CD1c-positive myeloid dendritic cell (primary cell): ENCODE measurements around the gene HTR3C.
"Not testable (repeated sequence)": the region's sequence is repeated elsewhere in the genome, so short reads cannot be mapped to it uniquely, and the experiment has no call there.

Experiments
- DNase-seq: peaks from one replicate; pipeline ENCODE4 v3.0.0-alpha.2; 2016; ENCODE audit errors: extremely low spot score

HTR3C gene

DNA sequence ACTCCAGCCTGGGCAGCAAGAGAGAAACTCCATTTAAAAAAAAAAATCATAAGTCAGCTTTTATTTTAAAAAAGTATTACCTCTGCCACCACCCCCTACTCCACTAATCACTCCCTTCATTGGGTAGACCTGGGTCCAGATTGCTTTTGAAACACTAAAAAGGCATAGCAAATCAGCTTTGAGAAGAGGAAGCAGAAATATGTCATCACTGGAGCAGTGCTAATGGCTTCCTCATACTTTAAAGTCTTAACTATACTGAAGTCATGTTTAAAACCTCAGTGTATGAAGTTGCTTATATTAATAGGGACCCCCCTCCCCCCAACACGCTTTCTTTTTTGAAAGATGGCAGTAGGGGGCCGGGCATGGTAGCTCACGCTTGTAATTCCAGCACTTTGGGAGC is 22.3 kb upstream of the HTR3C start:
- peak; percentile 9 for DNase-seq

DNA sequence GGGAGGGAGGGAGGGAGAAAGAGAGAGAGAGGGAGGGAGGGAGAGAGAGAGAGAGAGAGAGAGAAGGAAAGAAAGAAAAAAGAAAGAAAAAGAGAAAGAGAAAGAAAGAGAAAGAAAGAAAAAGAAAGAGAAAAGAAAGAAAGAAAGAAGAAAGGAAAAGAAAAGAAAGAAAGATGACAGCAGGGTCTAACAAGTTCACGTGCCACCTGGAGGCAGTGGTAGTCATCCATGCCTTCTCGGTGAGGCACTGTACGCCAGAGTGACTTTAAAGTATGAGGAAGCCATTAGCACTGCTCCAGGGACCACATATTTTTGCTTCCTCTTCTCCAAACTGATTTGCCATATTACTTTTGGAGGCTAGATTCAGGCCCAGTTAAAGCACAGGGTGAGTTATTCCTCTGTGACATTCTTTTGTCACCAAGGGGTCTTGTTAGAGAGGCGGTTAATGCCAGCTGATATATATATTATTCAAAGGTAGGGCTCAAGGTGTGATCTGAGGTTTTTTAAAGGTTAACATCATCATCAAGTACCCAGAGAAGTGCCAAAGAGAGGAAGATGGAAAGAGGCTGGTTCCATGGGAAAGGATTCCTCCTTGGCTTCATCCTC is 21.6 kb upstream of the HTR3C start, which contains the start of gene HTR3D:
Gene HTR3D (plus strand): TSS at position 556 of the 606 bp plus-strand sequence. CDS start 0 bp downstream, at position 556.
- no peak for DNase-seq

DNA sequence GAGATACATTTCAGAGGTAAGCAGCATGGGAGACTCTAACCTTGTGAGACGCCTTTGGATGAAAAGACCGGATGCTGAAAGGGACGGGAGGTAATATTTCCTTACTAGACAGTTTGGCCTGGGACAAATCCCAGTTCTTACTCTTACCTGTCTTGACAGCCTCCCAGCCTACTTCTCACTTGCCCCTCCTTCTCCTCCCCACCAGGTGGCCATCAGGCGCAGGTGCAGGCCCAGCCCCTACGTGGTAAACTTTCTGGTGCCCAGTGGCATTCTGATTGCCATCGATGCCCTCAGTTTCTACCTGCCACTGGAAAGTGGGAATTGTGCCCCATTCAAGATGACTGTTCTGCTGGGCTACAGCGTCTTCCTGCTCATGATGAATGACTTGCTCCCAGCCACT is 15.0 kb upstream of the HTR3C start:
- DNase-seq, result no peak

DNA sequence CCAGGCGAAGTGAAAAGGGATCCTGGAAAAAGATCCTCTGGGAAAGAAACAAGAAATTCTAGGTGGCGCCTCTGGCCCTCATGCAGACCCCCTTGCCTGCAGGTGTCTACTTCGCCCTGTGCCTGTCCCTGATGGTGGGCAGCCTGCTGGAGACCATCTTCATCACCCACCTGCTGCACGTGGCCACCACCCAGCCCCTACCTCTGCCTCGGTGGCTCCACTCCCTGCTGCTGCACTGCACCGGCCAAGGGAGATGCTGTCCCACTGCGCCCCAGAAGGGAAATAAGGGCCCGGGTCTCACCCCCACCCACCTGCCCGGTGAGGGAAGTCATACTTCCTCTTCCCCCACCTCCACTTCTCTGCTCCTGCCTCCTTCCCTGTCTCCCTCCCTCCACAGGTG is 14.5 kb upstream of the HTR3C start:
- not testable (repeated sequence) for DNase-seq

DNA sequence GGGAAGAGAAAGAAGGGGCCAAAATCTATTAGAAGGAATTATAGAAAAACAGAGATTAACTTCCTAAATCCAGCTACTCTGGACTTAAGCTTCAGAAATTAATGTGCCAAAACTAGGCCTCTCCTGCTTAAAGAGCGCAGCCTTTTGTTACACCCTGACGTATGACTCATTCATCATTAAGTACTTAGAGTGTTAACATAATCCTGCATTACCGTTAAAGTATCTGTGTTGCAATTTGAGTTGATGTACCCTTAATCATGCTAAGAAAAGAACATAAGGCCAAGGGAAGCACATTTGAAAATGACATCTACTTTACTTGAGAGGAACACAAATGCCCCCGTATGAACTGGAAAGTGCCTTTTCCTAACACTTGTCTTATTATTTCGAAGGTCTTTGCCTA is 13.4 kb upstream of the HTR3C start:
- DNase-seq, result no peak

DNA sequence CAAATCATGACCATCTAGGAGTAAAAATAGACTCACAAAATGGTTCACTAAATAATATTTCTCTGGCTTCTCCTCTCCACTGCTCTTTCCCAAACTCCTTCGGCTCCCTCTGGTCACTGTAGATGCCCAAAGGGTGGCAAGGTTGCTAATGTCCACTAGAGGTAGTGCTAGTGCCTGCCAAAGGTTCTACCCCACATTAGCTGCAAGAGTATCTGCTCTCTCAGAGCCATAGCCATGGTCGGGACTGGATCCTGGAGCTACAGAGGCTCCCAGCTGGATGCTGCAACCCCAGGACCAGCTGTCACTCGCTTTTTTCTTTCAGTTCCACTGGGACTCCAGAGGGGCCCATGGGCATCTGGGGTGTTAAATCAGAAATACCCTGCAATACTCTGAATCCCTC is 12.8 kb upstream of the HTR3C start:
- DNase-seq, result no peak

DNA sequence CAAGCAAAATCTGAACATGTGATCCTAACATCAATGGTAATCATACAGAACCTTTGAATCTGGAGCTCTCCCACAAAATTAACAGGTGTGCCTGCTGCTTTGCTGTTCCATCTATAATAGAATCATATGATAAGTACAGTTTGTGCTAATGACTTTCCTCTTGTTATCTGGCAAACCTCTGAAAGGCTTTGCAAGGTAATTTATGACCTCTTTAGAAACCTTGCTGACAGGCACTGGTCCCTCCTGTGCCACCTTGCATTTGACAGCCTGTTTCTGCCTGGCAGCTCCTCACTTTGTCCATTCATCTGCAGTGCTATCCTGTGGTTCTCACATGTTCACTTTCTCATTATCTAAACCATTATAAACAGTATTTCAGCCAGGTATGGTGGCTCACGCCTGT is 10.2 kb upstream of the HTR3C start:
- DNase-seq, result no peak

DNA sequence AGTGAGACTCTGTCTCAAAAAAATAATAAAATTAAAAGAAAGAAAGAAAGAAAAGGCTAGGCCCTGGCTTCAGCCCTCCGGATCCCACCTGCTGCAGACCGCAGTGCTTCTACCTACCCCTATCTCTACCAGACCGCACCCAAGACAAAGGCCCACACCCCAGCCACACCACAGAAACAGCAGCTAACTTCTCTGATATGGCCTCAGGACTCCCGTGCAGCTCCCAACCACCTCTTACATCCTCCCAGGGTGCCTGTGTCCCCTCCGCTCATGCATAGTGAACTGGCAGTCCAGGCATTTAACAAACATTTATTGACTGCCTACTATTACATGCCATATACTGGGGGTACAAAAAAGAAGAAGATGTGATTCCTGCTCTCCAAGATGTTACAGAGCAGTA is 6.9 kb upstream of the HTR3C start:
- no peak for DNase-seq

DNA sequence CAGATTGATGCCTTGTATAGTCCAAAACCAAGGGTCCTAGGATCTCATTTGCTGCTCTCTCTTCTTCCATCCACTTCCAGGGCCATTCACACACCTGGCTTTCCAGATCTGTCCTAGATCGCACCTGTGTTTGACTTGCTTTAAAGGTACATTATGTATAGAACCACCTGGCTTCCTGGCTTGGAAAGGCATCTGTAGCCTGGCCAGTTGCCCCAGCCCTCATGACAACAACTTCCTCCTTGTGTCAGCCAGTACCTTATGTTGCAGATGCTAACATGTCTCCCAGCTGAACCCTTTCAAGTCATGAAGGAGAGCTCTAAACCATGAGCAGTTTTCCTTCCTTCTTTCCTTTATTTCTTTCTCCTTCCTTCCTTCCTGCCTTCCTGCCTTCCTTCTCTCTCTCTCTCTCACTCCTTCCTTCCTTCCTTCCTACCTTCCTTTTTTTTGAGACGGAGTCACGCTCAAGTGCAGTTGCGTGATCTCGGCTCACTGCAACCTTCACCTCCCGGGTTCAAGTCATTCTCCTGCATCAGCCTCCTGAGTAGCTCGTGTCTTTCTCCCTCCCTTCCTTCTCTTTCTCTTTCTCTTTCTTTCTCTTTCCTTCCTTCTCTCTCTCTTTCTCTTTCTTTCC is 2.5 kb upstream of the HTR3C start:
- DNase-seq, result no peak

DNA sequence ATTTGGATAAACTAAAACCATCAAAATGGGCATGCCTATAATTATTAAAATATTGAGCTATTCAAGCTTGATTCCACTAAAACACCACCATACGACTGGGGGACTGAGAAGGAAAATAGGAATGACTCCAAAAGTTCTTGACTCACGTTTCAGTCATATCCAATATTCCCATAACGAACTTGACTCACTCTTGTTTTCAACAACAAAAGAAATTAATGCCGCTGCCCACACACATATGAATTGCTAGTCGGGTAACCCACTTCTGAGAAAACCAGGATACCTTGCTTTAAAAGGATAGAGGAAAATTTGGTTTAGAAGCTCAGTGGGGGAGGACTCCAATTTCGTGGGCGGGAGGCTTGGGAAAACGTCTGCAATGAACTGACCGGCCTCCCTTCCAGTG is 5.2 kb downstream of the HTR3C start:
- DNase-seq, result no peak

DNA sequence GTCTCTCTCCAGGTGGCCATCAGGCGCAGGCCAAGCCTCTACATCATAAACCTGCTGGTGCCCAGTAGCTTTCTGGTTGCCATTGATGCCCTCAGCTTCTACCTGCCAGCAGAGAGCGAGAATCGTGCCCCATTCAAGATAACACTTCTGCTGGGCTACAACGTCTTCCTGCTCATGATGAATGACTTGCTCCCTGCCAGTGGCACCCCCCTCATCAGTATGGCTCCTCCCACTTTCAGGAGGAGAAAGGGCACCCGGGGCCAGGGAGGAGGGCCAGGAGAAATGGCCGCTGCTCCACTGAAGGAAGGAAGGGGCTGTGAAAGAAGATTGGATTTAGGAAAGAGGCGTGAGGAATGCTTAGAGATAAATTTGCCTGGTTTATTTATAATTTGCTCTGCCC is 6.6 kb downstream of the HTR3C start:
- DNase-seq, result no peak

DNA sequence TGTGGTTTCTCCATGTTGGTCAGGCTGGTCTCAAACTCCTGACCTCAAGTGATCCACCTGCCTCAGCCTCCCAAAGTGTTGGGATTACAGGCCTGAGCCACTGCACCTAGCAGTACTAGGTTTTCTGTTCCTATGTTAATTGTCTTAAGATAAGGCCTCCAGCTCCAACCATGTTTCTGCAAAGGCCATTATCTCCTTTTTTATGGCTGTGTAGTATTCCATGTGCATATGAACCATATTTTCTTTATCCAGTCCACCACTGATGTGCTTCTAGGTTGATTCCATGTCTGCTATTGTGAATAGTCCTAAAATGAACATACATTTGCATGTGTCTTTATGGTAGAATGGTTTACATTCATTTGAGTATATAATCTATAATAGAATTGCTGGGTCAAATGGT is 9.8 kb downstream of the HTR3C start:
- no peak for DNase-seq

DNA sequence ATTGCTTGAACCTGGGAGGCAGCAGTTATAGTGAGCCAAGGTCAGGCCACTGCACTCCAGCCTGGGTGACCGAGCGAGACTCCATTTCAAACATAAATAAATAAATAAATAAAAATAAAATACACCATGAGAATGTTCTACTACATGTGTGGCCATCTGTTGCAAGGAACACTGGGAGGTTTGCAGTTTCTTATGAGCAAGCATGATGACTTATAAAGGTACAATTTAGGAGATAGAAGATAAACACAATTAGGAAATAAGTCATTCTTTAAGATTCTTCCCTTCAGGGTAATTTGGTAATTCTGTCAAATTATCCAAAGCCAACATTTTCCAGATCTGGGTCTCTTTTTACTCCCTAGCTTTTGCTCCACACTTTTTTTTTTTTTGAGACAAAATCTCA is 13.4 kb downstream of the HTR3C start:
- no peak for DNase-seq

DNA sequence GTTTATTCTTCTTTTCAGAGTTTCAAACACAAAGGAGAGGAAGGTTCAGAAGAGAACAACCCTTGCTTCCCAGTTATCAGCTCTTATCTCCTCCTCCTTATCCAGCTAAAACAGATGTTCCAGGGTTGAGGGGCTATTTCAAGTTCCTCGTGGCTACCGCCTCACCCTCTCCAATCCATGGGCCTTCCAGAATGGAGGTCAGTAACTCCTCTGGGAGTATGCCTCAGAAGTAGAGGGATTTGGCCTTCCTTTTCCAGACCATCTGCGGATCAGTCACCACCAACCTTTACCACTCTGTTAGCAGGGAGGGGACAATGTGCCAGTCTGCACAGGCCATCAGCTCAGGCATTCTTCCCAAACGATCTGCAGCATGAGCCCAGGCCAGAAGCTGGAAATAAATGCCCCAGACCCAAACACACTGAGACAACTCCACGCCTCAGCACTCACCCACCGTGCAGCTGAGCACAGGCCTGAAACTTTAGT is 14.8 kb downstream of the HTR3C start:
- no peak for DNase-seq

DNA sequence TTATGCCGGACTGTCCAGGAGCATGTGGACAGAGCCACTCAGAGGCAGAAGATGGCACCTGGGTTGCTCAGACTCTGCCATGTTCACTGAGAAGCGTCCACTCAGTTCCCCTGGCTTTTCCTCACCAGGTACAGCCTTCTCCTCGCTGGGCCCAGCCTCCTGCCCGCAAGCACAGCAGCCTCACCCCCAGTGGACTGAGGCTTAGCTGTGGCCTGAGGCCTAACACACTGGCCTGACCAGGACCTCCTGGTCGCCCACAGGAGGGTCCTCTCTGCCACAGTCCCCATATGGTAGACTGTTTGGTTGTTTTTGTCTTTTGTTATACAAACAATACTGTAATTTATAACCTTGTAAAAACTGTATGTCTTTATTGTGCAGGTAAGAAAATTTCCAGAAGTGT is 15.5 kb downstream of the HTR3C start:
- DNase-seq, result no peak

DNA sequence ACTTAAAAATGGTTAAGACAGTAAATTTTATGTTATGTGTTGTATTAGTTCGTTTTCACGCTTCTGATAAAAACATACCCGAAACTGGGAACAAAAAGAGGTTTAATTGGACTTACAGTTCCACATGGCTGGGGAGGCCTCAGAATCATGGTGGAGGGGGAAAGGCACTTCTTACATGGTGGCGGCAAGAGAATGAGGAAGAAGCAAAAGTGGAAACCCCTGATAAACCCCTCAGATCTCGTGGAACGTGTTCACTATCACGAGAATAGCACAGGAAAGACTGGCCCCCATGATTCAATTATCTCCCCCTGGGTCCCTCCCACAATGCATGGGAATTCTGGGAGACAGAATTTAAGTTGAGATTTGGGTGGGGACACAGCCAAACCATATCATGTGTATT is 18.3 kb downstream of the HTR3C start:
- not testable (repeated sequence) for DNase-seq

DNA sequence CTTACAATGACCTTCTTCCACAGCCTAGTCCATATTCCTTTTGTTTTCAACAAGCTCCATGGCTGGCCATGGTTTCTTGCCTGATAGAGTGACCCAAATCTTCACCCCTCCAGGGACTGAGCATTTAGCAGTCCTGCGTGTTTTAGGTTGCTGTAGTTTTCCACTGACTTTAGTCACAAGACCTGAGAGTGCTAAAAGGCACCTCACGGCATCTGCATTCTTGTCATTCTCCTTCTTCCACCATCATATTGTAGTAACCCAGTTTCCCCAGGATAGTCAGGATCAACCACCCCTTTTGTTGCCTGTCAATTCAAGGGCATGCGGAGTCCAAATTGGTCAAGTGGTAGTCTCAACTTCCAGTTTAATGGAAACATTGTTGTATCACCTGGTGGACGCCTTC is 20.8 kb downstream of the HTR3C start:
- DNase-seq, result no peak

DNA sequence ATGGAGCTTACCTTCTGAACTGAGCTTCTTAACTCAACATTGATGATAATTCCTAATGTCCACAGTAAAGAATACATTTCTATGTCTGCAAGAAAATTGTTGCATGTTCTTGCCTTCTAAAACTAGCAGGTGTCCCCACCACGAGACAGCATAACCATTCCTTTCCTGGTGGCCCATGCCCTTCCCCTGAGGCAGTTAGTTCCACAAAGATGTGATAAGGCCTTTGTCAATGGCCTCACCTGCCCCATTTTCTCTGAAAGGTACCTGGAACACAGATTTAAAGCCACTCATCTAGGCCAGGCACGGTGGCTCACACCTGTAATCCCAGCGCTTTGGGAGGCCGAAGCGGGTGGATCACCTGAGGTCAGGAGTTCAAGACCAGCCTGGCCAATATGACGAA is 23.1 kb downstream of the HTR3C start:
- DNase-seq, result no peak

DNA sequence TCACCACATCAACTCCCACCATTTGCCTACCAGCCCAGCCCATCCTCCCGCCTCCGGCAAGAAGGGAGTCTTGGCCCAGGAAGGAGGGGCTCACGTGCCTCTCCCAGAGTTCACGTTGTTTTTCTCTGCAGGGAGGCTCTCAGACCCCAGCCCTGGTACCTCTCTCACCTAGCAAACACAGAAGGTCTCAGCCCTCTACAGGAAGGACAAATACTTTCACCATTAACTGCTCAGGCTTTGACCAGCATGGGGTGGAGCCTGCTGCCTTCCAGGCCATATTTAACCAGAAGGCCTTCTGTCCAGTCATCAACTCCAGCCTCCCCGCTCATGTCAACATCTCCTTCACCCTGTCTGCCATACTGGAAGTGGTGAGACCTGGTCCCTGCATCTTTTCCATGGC is 25.0 kb downstream of the HTR3C start:
- DNase-seq, result no peak

DNA sequence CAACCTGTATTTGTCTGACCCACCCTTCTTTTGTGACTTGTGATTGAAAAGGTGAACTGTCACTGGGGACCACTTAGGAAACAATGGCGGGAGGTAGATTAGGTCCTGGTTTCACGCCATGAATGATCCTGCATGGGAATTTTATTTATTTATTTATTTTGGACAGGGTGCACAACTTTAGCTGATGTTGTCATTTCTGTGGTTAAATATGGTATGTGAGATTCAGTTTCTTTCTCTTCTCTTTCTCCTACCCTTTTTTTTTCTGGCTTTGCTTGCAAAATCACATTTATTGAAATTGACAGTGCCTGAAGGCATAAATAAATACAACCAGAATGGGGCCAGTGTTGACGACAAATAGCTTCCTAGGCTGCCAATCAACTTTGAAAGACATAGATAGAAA is 26.0 kb downstream of the HTR3C start:
- DNase-seq, result no peak

DNA sequence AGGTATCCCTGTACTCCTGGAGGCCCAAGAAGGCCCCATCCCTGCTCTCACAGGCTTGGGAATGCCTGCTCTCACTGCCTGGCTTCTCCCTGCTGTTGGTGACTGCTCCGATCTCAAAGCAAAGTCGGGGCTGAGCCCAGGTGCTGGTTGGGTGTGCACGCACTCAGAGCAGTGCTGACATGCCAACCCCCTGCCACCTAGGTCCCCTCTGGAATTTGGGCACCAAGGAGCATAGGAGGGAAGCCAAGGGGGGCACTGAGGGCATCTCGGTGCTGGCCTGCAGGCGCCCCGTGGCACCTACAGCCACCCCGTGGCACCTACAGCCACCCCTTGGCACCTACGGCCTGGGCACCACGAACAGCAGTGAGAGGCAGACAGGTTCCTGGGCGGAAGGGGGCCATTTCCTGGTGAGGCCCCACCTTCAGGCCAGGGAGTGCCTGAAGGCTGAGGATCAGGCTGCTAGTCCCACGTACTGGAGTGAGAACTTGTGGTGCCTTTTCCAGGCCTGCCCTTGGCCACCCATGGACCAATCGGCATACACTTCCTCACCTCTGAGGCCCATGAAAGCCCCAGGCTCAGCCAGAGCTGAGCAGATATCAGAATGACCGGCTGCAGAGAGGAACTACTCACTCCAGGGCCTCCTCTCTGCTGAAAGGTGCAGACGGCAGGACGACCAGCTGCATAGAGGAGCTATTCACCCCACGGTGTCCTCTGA is 28.4 kb downstream of the HTR3C start:
- DNase-seq, result no peak

DNA sequence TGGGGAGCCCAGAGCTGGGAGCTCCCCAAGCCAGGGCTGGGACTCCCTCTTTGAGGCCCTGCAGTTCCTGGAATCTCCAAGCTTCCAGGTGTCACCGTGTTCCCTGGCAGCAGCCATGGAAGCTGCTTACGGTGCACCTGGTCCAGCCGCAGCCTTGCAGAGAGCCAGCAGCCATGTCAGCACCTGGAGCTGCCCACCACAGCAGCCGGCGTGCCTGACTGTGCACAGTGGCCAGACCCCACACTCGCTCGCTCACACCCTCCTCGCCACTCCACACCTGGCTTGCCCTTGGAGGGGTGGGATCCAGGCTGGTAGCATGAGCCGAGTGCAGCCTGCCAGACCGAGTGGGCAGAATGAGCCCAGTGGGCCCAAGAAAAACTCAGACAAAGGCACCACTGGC is 29.2 kb downstream of the HTR3C start:
- DNase-seq, result no peak

DNA sequence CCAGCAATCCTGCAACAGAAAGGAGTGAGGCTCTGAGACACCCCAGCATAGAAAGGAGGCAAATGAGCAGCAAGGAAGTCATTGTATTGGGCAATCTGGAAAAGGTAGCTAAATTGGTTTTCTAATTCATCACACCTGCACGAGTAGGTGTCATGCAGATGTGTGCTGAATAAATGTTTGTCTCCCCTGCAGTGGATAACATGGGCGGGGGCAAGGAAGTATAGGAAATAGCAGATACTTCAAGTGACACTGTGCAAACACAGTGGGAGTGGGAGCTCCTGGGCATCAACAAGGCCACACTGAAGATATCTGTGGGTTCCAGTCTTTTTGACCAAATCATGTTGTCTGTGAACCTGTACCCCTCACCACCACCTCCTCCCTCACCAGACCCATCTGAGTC is 29.6 kb downstream of the HTR3C start:
- DNase-seq, result no peak
